Tibial artery (tissue), 4 donors: ENCODE results near the gene EPHB2.

Source experiments
- DNase-seq, 2 donors: peaks; one replicate each; pipeline ENCODE4 v3.0.0-alpha.2; 2019
- H3K27ac ChIP-seq, 2 donors: fragments of 200-600 bp; sonication (generic) in 1 of 2; 1 replicate in 1 of 2; 2 replicates in 1 of 2; pipeline ENCODE4 v1.5.1; 2018 to 2019; ENCODE audit warnings: mild to moderate bottlenecking in 1 of 2
- H3K27me3 ChIP-seq, 2 donors: fragments of 200-600 bp; sonication (generic) in 1 of 2; one replicate each; pipeline versions ENCODE4 v1.5.1 to v1.6.0; 2016 to 2019
- H3K36me3 ChIP-seq, 3 donors: fragments of 200-600 bp; sonication (generic) in 2 of 3; one replicate each; pipeline ENCODE4 v1.5.1; 2016 to 2019; ENCODE audit warnings: mild to moderate bottlenecking in 2 of 3
- H3K4me1 ChIP-seq, 4 donors: fragments of 200-600 bp; sonication (generic) in 2 of 4; 1 replicate in 3 of 4; 2 replicates in 1 of 4; pipeline ENCODE4 v1.5.1; 2016 to 2019
- H3K4me3 ChIP-seq, 2 donors: fragments of 200-600 bp; sonication (generic) in 1 of 2; 1 replicate in 1 of 2; 2 replicates in 1 of 2; pipeline ENCODE4 v1.5.1; 2018 to 2019; ENCODE audit warnings: mild to moderate bottlenecking in 2 of 2
- H3K9me3 ChIP-seq, 3 donors: fragments of 200-600 bp; sonication (generic) in 1 of 3; one replicate each; pipeline ENCODE4 v1.5.1; 2016 to 2019
- CTCF ChIP-seq, 2 experiments: fragments of 200-600 bp in 1 of 2; fragments of 450-650 bp in 1 of 2; IDR thresholded peaks; one replicate each; pipeline ENCODE4 v1.5.1; 2017 to 2019; ENCODE audit warnings: antibody characterized with exemption in 2 of 2, mild to moderate bottlenecking in 1 of 2, moderate library complexity in 1 of 2
- intact Hi-C: fragments of 100-400 bp; cut with DNase I; formaldehyde crosslinking; loops from one replicate; pipeline ENCODE4 v1.15.0; 2023; ENCODE audit warnings: low total_unique reads

EPHB2 gene

DNA sequence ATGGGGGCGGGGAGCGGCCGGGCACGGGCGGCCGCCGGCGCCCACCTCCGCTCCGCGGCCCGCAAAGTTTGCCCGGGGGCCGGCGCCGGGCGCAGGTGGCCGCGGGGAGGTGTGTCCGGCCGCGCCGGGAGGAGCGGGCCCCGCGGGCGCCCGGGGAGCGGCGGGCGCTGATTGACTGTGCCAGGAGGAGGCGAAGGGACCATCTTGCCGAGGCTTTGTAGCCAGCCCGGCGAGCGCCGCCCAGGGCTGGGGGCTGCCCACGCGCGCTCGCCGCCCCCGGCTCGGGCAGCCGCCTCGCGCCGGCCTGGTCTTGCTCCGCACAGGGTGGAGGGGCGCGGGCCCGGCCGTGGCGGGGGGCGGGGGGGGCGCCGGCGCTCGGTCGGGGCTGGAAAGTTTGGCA lies 432 bp downstream of the EPHB2 start:
- H3K9me3 ChIP-seq = no peaks in the 10 kb centered on the region
- H3K27ac ChIP-seq = no peak overlapping the region
- intact Hi-C loops = no loop called here
- H3K4me3 ChIP-seq = peak overlapping the region; percentile 46 to 57
- peaks cover 0 to 55% of the 10 kb centered on the region in 2 donors for H3K27me3 ChIP-seq
- no peak for TF ChIP-seq CTCF (IDR thresholded peaks at IDR 0.05)
- no peak for DNase-seq
- H3K36me3 ChIP-seq = no peaks in the 10 kb centered on the region
- peaks cover 0 to 22% (median 17%) of the 10 kb centered on the region in 4 donors for H3K4me1 ChIP-seq

DNA sequence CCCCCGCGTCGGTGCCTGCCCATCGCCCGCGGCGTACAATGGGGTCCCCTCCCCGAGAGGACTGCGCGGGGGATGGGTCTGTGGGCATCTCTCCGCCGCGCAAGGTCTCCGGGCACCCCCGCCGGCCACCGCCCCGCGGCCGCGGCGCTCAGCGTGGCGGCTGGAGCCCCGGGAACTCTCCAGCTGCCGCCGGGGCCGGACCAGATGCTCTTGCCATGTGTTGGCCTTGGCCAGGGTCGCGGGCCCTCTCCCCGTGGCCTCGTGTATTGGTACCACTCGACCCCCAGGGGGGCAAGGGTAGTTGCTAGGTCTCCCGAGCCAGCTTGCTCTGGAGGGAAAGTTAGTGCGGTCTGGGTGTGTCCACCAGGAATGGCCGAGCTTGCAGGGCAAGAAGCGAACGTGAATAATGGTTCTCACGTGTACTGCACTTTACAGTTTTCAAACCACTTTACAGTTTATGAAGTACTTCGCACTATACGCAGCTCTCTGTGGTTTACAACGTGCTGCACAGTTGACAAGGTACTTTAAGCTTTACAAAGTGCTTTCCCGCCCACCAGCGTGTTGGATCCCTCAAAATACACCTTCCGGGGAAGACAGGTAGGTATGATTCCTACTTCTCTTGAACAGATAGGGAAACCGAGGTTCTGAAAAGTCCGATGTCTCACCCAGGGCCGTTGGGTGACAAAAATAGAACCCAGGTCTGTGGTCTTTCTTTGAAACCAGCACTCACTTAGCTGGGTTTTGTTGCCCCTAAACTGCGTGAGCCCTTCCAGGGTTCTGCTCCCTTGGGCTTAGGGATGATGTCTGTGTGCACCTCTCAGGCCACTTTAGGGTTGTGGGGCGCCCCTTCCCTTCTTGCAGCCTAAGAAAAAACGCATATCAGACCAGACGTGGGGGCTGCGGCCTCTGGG lies 1.2 kb downstream of the EPHB2 start:
- H3K4me3 ChIP-seq = peak overlapping the region; percentile 46 to 57
- H3K27ac ChIP-seq = no peak overlapping the region
- no peaks in the 10 kb centered on the region for H3K9me3 ChIP-seq
- TF ChIP-seq CTCF (IDR thresholded peaks at IDR 0.05) = no peak
- intact Hi-C loops = no loop called here
- no peaks in the 10 kb centered on the region for H3K36me3 ChIP-seq
- no peak for DNase-seq
- peaks cover 0 to 55% of the 10 kb centered on the region in 2 donors for H3K27me3 ChIP-seq
- peaks cover 0 to 22% (median 17%) of the 10 kb centered on the region in 4 donors for H3K4me1 ChIP-seq

DNA sequence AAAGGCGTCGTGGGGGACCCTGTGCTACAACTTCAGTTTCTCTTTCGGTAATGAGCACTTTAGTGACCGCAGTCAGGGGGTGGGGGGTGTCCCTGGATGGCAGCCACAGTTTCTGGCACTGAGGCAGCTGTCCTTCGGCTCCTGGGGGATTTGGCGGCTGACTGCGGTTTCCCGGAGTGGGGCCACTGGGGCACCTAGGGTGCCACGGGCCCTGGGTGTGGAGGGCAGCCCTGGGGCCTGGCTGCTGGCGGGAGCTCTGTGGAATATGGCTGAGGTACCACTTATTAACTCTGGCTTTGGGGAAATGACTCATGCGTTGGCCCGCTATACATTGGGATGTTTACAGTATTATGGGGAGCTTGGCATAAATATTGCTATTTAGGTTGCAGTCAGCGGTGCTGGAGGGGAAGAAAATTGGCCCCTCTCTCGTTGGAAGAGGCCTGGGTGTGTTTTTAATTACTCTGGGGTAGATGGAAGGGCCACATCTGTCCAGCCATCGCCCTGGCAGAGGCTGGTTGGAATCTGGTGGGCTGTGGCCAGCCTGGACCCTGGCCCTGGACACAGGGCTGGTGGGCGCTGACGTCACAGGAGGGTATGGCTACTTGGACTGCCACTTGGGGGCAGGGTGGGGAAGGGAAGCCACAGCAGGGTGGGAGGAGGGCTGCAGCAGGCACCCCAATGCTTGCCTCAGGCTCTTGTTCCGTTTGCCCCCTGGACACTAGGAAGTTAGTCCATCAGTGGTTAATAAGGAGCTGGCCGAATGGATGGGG lies 2.0 kb downstream of the EPHB2 start:
- DNase-seq = no peak
- Histone ChIP-seq H3K4me3 (peak overlapping the region in 1 of 2 donors; percentile 9), H3K36me3 (no peaks in the 10 kb centered on the region), H3K9me3 (no peaks in the 10 kb centered on the region), H3K27me3 (peaks cover 0 to 55% of the 10 kb centered on the region in 2 donors), H3K27ac (no peak overlapping the region), H3K4me1 (peaks cover 0 to 22% (median 17%) of the 10 kb centered on the region in 4 donors)
- no peak for TF ChIP-seq CTCF (IDR thresholded peaks at IDR 0.05)
- intact Hi-C loops = no loop called here

- peaks cover 0 to 22% (median 16%) of the 10 kb centered on the region in 4 donors for H3K4me1 ChIP-seq
- H3K36me3 ChIP-seq = no peaks in the 10 kb centered on the region
- no peak for DNase-seq
- H3K9me3 ChIP-seq = no peaks in the 10 kb centered on the region
- no peak for TF ChIP-seq CTCF (IDR thresholded peaks at IDR 0.05)
- no peak overlapping the region for H3K27ac ChIP-seq
- intact Hi-C loops = no loop called here
- no peak overlapping the region for H3K4me3 ChIP-seq
- peaks cover 0 to 48% of the 10 kb centered on the region in 2 donors for H3K27me3 ChIP-seq
Observed at GRCh38 chr1:22714455-22714854, 3.8 kb downstream of the EPHB2 start.

GRCh38 chr1:22717037-22717760 lies 6.6 kb downstream of the EPHB2 start:
- Histone ChIP-seq H3K27ac (no peak overlapping the region), H3K4me3 (no peak overlapping the region), H3K27me3 (peaks cover 0 to 27% of the 10 kb centered on the region in 2 donors), H3K36me3 (no peaks in the 10 kb centered on the region), H3K9me3 (no peaks in the 10 kb centered on the region), H3K4me1 (peaks cover 0 to under 1% (median 0%) of the 10 kb centered on the region in 4 donors)
- DNase-seq = no peak
- intact Hi-C loops = no loop called here
- no peak for TF ChIP-seq CTCF (IDR thresholded peaks at IDR 0.05)
